IgD-negative memory B cell (primary cell): Measurements from ENCODE around the gene SYPL2. TPM values are rescaled to one million over a fixed set of nuclear protein-coding genes. Genes with fewer than 3 reads are reported as not detected.
"Not testable (repeated sequence)": the region's sequence is repeated elsewhere in the genome, so short reads cannot be mapped to it uniquely, and the experiment has no call there.

Experiments used
- H3K27ac Mint-ChIP-seq, 3 donors: one replicate each; pipeline ENCODE4 v1.8.0; 2020 to 2022; ENCODE audit warnings: mild to moderate bottlenecking in 3 of 3, mixed read lengths in 3 of 3, moderate library complexity in 1 of 3
- H3K27me3 Mint-ChIP-seq: one replicate; pipeline ENCODE4 v1.8.0; 2021; ENCODE audit warnings: mixed read lengths
- H3K36me3 Mint-ChIP-seq: one replicate; pipeline ENCODE4 v1.8.0; 2020; ENCODE audit warnings: mild to moderate bottlenecking, mixed read lengths
- H3K4me1 Mint-ChIP-seq, 3 donors: one replicate each; pipeline ENCODE4 v1.8.0; 2020 to 2022; ENCODE audit warnings: mixed read lengths in 3 of 3, mild to moderate bottlenecking in 1 of 3
- H3K4me3 Mint-ChIP-seq, 4 donors: one replicate each; pipeline ENCODE4 v1.8.0; 2020 to 2022; ENCODE audit warnings: mild to moderate bottlenecking in 4 of 4, mixed read lengths in 4 of 4, moderate library complexity in 3 of 4
- H3K9me3 Mint-ChIP-seq, 3 donors: one replicate each; pipeline ENCODE4 v1.8.0; 2020 to 2021; ENCODE audit warnings: mixed read lengths in 3 of 3, mild to moderate bottlenecking in 1 of 3
- polyA plus RNA-seq: library from polyadenylated mRNA; unstranded; fragments of 300-500 nt; fragmentation: Illumina TruSeq; gene quantifications from one replicate; pipeline ENCODE4 v1.2.3, GENCODE V29; 2021

The SYPL2 gene
- not detected for polyA plus RNA-seq

- H3K4me3 Mint-ChIP-seq = peak within 1 kb of the TSS; percentile 41 to 85 (median 68)
- H3K9me3 Mint-ChIP-seq = no peaks in the 10 kb centered on the region
- H3K27me3 Mint-ChIP-seq = peaks cover 41% of the 10 kb centered on the region
- H3K27ac Mint-ChIP-seq = peak within 1 kb of the TSS in 1 of 3 donors; percentile 64
- H3K36me3 Mint-ChIP-seq = no peaks in the 10 kb centered on the region
- peaks cover 0 to 12% (median 0%) of the 10 kb centered on the region in 3 donors for H3K4me1 Mint-ChIP-seq
Observed at GRCh38 chr1:109466452-109467300, at the start of gene SYPL2. Gene SYPL2, plus strand, starts transcription at chr1:109466546. Its CDS starts 298 bp downstream, at chr1:109466844.

GRCh38 chr1:109423498-109423897 is 42.8 kb upstream of the SYPL2 start:
- Mint-ChIP-seq H3K9me3 (no peaks in the 10 kb centered on the region), H3K4me3 (peak overlapping the region in 3 of 4 donors; percentile 22 to 73 (median 50)), H3K36me3 (peaks cover 1% of the 10 kb centered on the region), H3K27ac (peak overlapping the region in 1 of 3 donors; percentile 24), H3K4me1 (peaks cover 20 to 33% (median 24%) of the 10 kb centered on the region in 3 donors), H3K27me3 (no peaks in the 10 kb centered on the region)

- Mint-ChIP-seq H3K36me3 (no peaks in the 10 kb centered on the region), H3K4me3 (peak overlapping the region; percentile 91 to 100 (median 98)), H3K9me3 (no peaks in the 10 kb centered on the region), H3K4me1 (peaks cover 20 to 31% (median 24%) of the 10 kb centered on the region in 3 donors), H3K27me3 (no peaks in the 10 kb centered on the region), H3K27ac (peak overlapping the region; percentile 87 to 98 (median 98))
Observed at GRCh38 chr1:109425391-109426280, 40.7 kb upstream of the SYPL2 start.

- peak within 1 kb of the TSS; percentile 91 to 100 (median 98) for H3K4me3 Mint-ChIP-seq
- no peaks in the 10 kb centered on the region for H3K27me3 Mint-ChIP-seq
- peak within 1 kb of the TSS; percentile 87 to 98 (median 98) for H3K27ac Mint-ChIP-seq
- H3K36me3 Mint-ChIP-seq = no peaks in the 10 kb centered on the region
- H3K4me1 Mint-ChIP-seq = peaks cover 20 to 31% (median 24%) of the 10 kb centered on the region in 3 donors
- H3K9me3 Mint-ChIP-seq = no peaks in the 10 kb centered on the region
Observed at GRCh38 chr1:109426281-109427170, 39.8 kb upstream of the SYPL2 start, which contains the start of gene PSMA5. Gene PSMA5, minus strand, starts transcription at chr1:109426448. Its CDS starts 118 bp downstream, at chr1:109426330.

GRCh38 chr1:109427171-109427467 is 39.2 kb upstream of the SYPL2 start:
- Mint-ChIP-seq H3K9me3 (no peaks in the 10 kb centered on the region), H3K4me3 (peak overlapping the region; percentile 91 to 100 (median 98)), H3K27me3 (no peaks in the 10 kb centered on the region), H3K36me3 (no peaks in the 10 kb centered on the region), H3K27ac (peak overlapping the region in 2 of 3 donors; percentile 87 to 98), H3K4me1 (peaks cover 20 to 29% (median 23%) of the 10 kb centered on the region in 3 donors)

- Mint-ChIP-seq H3K4me3 (no peak overlapping the region), H3K27ac (no peak overlapping the region), H3K4me1 (peaks cover 1 to 4% (median 2%) of the 10 kb centered on the region in 3 donors), H3K9me3 (peaks cover 2 to 7% (median 2%) of the 10 kb centered on the region in 3 donors), H3K36me3 (no peaks in the 10 kb centered on the region), H3K27me3 (peaks cover 1% of the 10 kb centered on the region)
Observed at GRCh38 chr1:109432336-109432735, 34.0 kb upstream of the SYPL2 start.

GRCh38 chr1:109433322-109433721 is 33.0 kb upstream of the SYPL2 start:
- Mint-ChIP-seq H3K4me3 (no peak overlapping the region), H3K27ac (no peak overlapping the region), H3K27me3 (peaks cover 1% of the 10 kb centered on the region), H3K36me3 (no peaks in the 10 kb centered on the region), H3K9me3 (peaks cover 2 to 7% (median 2%) of the 10 kb centered on the region in 3 donors), H3K4me1 (no peaks in the 10 kb centered on the region)

GRCh38 chr1:109434484-109434883 is 31.9 kb upstream of the SYPL2 start:
- Mint-ChIP-seq H3K27me3 (peaks cover 1% of the 10 kb centered on the region), H3K36me3 (no peaks in the 10 kb centered on the region), H3K4me3 (no peak overlapping the region), H3K4me1 (no peaks in the 10 kb centered on the region), H3K9me3 (peaks cover 2 to 7% (median 2%) of the 10 kb centered on the region in 3 donors), H3K27ac (no peak overlapping the region)

- Mint-ChIP-seq H3K4me3 (no peak overlapping the region), H3K4me1 (no peaks in the 10 kb centered on the region), H3K27me3 (peaks cover 1% of the 10 kb centered on the region), H3K27ac (no peak overlapping the region), H3K9me3 (peaks cover 0 to 7% (median 2%) of the 10 kb centered on the region in 3 donors), H3K36me3 (no peaks in the 10 kb centered on the region)
Observed at GRCh38 chr1:109438798-109439297, 27.5 kb upstream of the SYPL2 start.

- Mint-ChIP-seq H3K9me3 (no peaks in the 10 kb centered on the region), H3K4me3 (no peak overlapping the region)
Observed at GRCh38 chr1:109441069-109441468, 25.3 kb upstream of the SYPL2 start.

GRCh38 chr1:109443476-109443875 is 22.9 kb upstream of the SYPL2 start:
- Mint-ChIP-seq H3K9me3 (no peaks in the 10 kb centered on the region), H3K36me3 (no peaks in the 10 kb centered on the region), H3K27ac (no peak overlapping the region), H3K4me1 (peaks cover 0 to 2% (median 2%) of the 10 kb centered on the region in 3 donors), H3K4me3 (no peak overlapping the region), H3K27me3 (peaks cover 3% of the 10 kb centered on the region)

More at GRCh38 chr1:109441069-109441468, 25.3 kb upstream of the SYPL2 start:
- Mint-ChIP-seq H3K27me3 (no peaks in the 10 kb centered on the region), H3K4me1 (peaks cover 0 to 2% (median 0%) of the 10 kb centered on the region in 3 donors), H3K36me3 (no peaks in the 10 kb centered on the region), H3K27ac (no peak overlapping the region)

GRCh38 chr1:109444346-109444745 is 22.0 kb upstream of the SYPL2 start:
- peaks cover 3% of the 10 kb centered on the region for H3K27me3 Mint-ChIP-seq
- H3K9me3 Mint-ChIP-seq = no peaks in the 10 kb centered on the region

GRCh38 chr1:109445949-109446695 is 20.2 kb upstream of the SYPL2 start:
- not testable (repeated sequence) for H3K36me3 Mint-ChIP-seq, H3K9me3 Mint-ChIP-seq, H3K4me1 Mint-ChIP-seq, H3K4me3 Mint-ChIP-seq, H3K27ac Mint-ChIP-seq
- peaks cover 12% of the 10 kb centered on the region for H3K27me3 Mint-ChIP-seq

More at GRCh38 chr1:109444346-109444745, 22.0 kb upstream of the SYPL2 start:
- Mint-ChIP-seq H3K4me1 (peaks cover 0 to 2% (median 2%) of the 10 kb centered on the region in 3 donors), H3K27ac (no peak overlapping the region), H3K4me3 (no peak overlapping the region), H3K36me3 (no peaks in the 10 kb centered on the region)
